ENCODE results near the gene NOVA2.
A peak's percentile ranks its signal among the peaks of the same experiment; 100 is the strongest.

The NOVA2 gene

DNA sequence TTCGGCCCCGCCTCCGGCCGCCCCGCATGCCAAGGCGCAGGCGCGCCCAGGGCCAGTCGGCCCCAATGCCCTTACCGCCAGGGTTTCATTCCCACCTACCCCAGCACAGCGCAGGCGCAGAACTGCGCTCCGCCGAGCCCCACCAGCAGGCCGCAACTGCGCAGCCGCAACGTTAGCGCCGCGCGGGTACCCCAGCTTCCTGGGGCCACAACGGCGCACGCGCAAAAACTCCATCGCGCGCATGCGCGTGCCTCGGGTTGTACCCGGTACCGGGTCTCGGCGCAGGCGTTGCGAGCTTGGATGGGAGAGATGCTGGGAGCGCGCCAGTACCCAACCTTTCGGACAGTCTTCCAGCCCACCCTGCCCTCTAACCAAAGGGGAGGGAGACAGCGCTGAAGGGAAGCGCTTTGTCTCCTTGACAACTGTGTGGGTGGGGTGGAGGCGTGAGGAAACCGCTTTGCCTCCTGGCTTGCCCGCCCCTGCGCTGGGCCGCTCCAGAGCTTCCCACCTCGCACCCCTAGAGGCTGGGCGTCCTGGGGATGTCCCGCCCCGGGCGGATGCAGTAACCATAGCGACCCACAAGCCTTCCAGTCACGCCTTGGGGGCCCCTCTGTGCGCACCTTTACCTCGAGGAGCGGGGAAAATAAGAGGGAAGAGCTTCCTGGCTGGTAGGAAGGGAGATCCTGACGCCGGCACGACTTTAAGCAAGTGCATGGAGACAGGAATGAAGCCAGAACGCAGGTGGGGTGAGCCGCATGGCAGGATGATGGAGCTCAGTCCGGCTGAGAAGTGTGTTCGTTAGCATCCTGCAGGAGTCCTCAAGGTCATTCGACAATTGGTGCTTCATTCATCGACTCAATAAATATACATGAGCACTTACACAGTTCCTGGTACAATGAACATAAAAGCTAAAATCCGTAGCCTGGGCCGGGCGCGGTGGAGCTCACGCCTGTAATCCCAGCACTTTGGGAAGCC lies 70.7 kb downstream of the NOVA2 start:
- peak; percentile 98 for DNase-seq
- peak overlapping the region; percentile 74 for H3K27ac ChIP-seq (ENCODE audit: low read depth, low read length)
- H3K56ac ChIP-seq (ENCODE audit: low read length), result peak overlapping the region; percentile 87
- peak overlapping the region; percentile 81 for H3K4me2 ChIP-seq (ENCODE audit: low read length)
- H3K79me1 ChIP-seq (ENCODE audit: low read length), result no peaks in the 10 kb centered on the region
- H3K79me2 ChIP-seq (ENCODE audit: control insufficient read depth, insufficient read depth, low read length), result no peaks in the 10 kb centered on the region
- H3K18ac ChIP-seq (ENCODE audit: low read length), result no peak overlapping the region
- H3K4me1 ChIP-seq (ENCODE audit: control insufficient read depth, low read depth, low read length), result no peaks in the 10 kb centered on the region
- H4K5ac ChIP-seq (ENCODE audit: low read length), result no peak overlapping the region
- no peak overlapping the region for H3K4ac ChIP-seq (ENCODE audit: low read depth, low read length)
- H3K36me3 ChIP-seq (ENCODE audit: control insufficient read depth, insufficient read depth, low read length), result peaks cover 1% of the 10 kb centered on the region
- no peak overlapping the region for H2BK120ac ChIP-seq (ENCODE audit: low read depth, low read length)
- no peak overlapping the region for H2AK5ac ChIP-seq (ENCODE audit: low read length)
- no peak overlapping the region for H4K8ac ChIP-seq (ENCODE audit: low read depth, low read length)
- peak overlapping the region; percentile 50 for H3K4me3 ChIP-seq (ENCODE audit: low read length)
- H3K9ac ChIP-seq (ENCODE audit: low read length), result peak overlapping the region; percentile 72
- no peak overlapping the region for H3K23ac ChIP-seq (ENCODE audit: low read length)
- H3K27me3 ChIP-seq (ENCODE audit: insufficient read depth, low read length, poor library complexity), result no peaks in the 10 kb centered on the region
- no CpG with 5 or more reads among the region's 73 CpGs for WGBS (ENCODE audit: extremely low coverage, insufficient coverage, low lambda C conversion rate)
- no peak overlapping the region for H2BK5ac ChIP-seq (ENCODE audit: low read length)
- no peak overlapping the region for H2BK15ac ChIP-seq (replicated peaks; ENCODE audit: low read depth)

DNA sequence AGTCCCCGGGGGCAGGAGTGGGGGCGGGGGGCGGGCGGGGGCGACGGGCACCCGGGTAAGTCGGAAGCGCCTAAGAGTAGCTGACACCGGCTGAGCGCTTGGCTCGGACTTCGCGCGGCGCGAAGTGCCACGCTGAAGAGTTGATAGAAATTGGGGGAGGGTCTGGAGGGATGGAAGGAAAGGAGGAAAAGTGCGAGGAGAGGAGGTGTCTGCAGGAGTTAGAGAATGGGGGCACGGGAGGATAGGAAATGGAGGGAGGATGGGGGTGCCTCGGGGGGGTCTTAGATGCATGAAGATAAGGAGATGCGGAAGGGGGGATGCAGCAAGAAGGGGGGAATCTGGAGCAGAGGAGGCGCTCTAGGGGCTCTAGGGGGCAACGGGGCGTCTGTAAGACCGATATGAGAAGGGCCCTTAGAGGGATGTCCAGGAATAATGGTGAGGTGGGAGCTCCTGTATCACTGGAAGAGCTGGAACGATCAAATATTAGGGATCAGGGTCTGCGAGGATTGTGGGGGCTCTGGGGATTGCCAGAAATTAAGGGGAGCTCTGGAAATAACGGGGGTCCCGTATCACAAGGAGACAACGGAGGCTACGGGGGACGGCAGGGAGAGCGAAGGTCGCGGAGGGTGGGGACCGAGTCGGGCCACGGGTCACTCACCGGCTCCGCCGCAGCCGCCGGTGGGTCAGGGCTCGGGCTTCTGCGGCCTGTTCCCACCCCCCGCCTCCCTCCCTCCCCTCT lies 71.6 kb downstream of the NOVA2 start, which contains the start of gene MYPOP:
TSS of gene MYPOP (minus strand) at position 702 of the 739 bp plus-strand sequence. CDS start 840 bp downstream, outside the sequence.
- H3K4me3 ChIP-seq (ENCODE audit: low read length), result peak within 1 kb of the TSS; percentile 83
- no peaks in the 10 kb centered on the region for H3K79me2 ChIP-seq (ENCODE audit: control insufficient read depth, insufficient read depth, low read length)
- H4K8ac ChIP-seq (ENCODE audit: low read depth, low read length), result no peak within 1 kb of the TSS
- DNase-seq, result peak; percentile 39
- WGBS (ENCODE audit: extremely low coverage, insufficient coverage, low lambda C conversion rate), result no CpG with 5 or more reads among the region's 47 CpGs
- no peak within 1 kb of the TSS for H2BK120ac ChIP-seq (ENCODE audit: low read depth, low read length)
- peak within 1 kb of the TSS; percentile 99 for H3K4me2 ChIP-seq (ENCODE audit: low read length)
- H4K5ac ChIP-seq (ENCODE audit: low read length), result no peak within 1 kb of the TSS
- H3K9ac ChIP-seq (ENCODE audit: low read length), result peak within 1 kb of the TSS; percentile 90
- peak within 1 kb of the TSS; percentile 88 for H3K56ac ChIP-seq (ENCODE audit: low read length)
- H3K18ac ChIP-seq (ENCODE audit: low read length), result peak within 1 kb of the TSS; percentile 78
- H2BK15ac ChIP-seq (replicated peaks; ENCODE audit: low read depth), result no peak within 1 kb of the TSS
- peaks cover 1% of the 10 kb centered on the region for H3K36me3 ChIP-seq (ENCODE audit: control insufficient read depth, insufficient read depth, low read length)
- H3K4me1 ChIP-seq (ENCODE audit: control insufficient read depth, low read depth, low read length), result no peaks in the 10 kb centered on the region
- no peak within 1 kb of the TSS for H2AK5ac ChIP-seq (ENCODE audit: low read length)
- H3K27me3 ChIP-seq (ENCODE audit: insufficient read depth, low read length, poor library complexity), result no peaks in the 10 kb centered on the region
- H2BK5ac ChIP-seq (ENCODE audit: low read length), result no peak within 1 kb of the TSS
- H3K79me1 ChIP-seq (ENCODE audit: low read length), result no peaks in the 10 kb centered on the region
- H3K27ac ChIP-seq (ENCODE audit: low read depth, low read length), result peak within 1 kb of the TSS; percentile 74
- H3K4ac ChIP-seq (ENCODE audit: low read depth, low read length), result no peak within 1 kb of the TSS
- no peak within 1 kb of the TSS for H3K23ac ChIP-seq (ENCODE audit: low read length)

DNA sequence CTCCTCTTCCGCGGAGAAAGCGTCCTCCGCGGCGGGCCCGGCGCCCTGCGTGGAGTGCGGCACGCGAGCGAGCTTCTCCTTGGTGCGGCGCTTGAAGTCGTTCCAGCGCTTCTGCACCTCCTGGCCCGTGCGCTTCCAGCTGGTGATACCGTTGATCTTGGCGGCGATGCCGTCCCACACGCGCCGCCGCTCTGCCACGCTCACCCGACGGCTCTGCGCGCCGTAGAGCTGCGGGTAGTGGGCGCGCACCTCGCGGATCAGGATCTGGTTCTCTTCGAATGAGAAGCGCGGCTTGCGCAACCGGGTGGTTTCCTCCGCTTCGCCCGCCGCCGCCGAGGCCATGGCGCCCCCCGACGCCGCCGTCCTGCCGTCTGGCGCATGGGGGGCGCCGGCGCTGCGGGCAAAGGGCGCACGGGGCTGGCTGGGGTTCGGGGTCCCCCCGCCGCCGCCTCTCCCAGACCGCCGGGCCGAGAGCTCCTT lies 72.2 kb downstream of the NOVA2 start:
- Histone ChIP-seq H2BK120ac (ENCODE audit: low read depth, low read length) (no peak overlapping the region), H3K23ac (ENCODE audit: low read length) (no peak overlapping the region), H3K79me2 (ENCODE audit: control insufficient read depth, insufficient read depth, low read length) (no peaks in the 10 kb centered on the region), H3K4me3 (ENCODE audit: low read length) (peak overlapping the region; percentile 42), H3K18ac (ENCODE audit: low read length) (peak overlapping the region; percentile 78), H3K27ac (ENCODE audit: low read depth, low read length) (no peak overlapping the region), H2BK15ac (replicated peaks; ENCODE audit: low read depth) (no peak overlapping the region), H2AK5ac (ENCODE audit: low read length) (no peak overlapping the region), H3K4me2 (ENCODE audit: low read length) (peak overlapping the region; percentile 67), H4K5ac (ENCODE audit: low read length) (no peak overlapping the region), H3K4me1 (ENCODE audit: control insufficient read depth, low read depth, low read length) (no peaks in the 10 kb centered on the region), H3K4ac (ENCODE audit: low read depth, low read length) (no peak overlapping the region), H2BK5ac (ENCODE audit: low read length) (no peak overlapping the region), H3K79me1 (ENCODE audit: low read length) (no peaks in the 10 kb centered on the region), H3K27me3 (ENCODE audit: insufficient read depth, low read length, poor library complexity) (no peaks in the 10 kb centered on the region), H3K36me3 (ENCODE audit: control insufficient read depth, insufficient read depth, low read length) (peaks cover 1% of the 10 kb centered on the region), H4K8ac (ENCODE audit: low read depth, low read length) (no peak overlapping the region), H3K56ac (ENCODE audit: low read length) (peak overlapping the region; percentile 84), H3K9ac (ENCODE audit: low read length) (peak overlapping the region; percentile 75)
- no CpG with 5 or more reads among the region's 69 CpGs for WGBS (ENCODE audit: extremely low coverage, insufficient coverage, low lambda C conversion rate)
- peak; percentile 29 for DNase-seq

DNA sequence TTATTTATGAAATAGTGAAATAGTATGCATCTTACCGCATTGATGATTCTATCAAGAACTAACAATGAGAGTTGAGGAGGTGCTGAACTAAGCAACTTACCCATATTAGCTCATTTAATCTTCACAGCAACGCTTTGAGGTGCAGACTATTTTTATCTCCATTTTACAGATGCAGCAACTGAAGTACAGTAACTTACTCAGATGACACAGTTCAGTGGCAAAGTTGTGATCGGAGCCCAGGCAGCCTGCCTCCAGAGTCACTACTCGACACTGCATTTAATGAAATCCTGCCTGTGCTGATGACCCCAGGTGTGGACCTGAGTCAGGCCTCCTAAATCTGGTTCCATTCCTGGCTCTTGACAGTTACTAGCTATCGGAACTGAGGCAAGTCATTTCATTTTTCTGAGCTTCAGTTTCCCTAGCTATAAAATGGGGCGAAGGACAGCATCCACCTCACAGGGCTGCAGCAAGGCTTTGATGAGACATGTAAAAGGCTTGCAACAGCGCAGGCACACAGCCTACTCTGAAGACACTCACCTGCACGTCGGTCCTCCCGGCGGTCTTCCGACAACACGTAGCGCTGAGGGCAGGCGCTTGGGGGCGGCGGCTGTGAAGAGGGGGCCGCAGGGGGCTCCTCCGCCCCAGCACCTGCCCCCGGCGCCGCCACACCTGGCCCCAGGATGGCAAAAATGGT lies 72.8 kb downstream of the NOVA2 start:
- Histone ChIP-seq H3K9ac (ENCODE audit: low read length) (peak overlapping the region; percentile 75), H3K27ac (ENCODE audit: low read depth, low read length) (no peak overlapping the region), H4K5ac (ENCODE audit: low read length) (no peak overlapping the region), H2BK15ac (replicated peaks; ENCODE audit: low read depth) (no peak overlapping the region), H3K23ac (ENCODE audit: low read length) (no peak overlapping the region), H3K4me2 (ENCODE audit: low read length) (peak overlapping the region; percentile 67), H3K36me3 (ENCODE audit: control insufficient read depth, insufficient read depth, low read length) (peaks cover 1% of the 10 kb centered on the region), H2BK120ac (ENCODE audit: low read depth, low read length) (no peak overlapping the region), H3K56ac (ENCODE audit: low read length) (peak overlapping the region; percentile 84), H4K8ac (ENCODE audit: low read depth, low read length) (no peak overlapping the region), H2BK5ac (ENCODE audit: low read length) (no peak overlapping the region), H3K4me1 (ENCODE audit: control insufficient read depth, low read depth, low read length) (no peaks in the 10 kb centered on the region), H3K79me1 (ENCODE audit: low read length) (no peaks in the 10 kb centered on the region), H3K18ac (ENCODE audit: low read length) (no peak overlapping the region), H3K4me3 (ENCODE audit: low read length) (peak overlapping the region; percentile 42), H3K4ac (ENCODE audit: low read depth, low read length) (no peak overlapping the region), H3K27me3 (ENCODE audit: insufficient read depth, low read length, poor library complexity) (no peaks in the 10 kb centered on the region), H3K79me2 (ENCODE audit: control insufficient read depth, insufficient read depth, low read length) (no peaks in the 10 kb centered on the region), H2AK5ac (ENCODE audit: low read length) (no peak overlapping the region)
- WGBS (ENCODE audit: extremely low coverage, insufficient coverage, low lambda C conversion rate), result no CpG with 5 or more reads among the region's 22 CpGs
- peak; percentile 53 for DNase-seq

GRCh38 chr19:45899919-45900589 lies 73.6 kb downstream of the NOVA2 start:
- no peak overlapping the region for H4K5ac ChIP-seq (ENCODE audit: low read length)
- H3K56ac ChIP-seq (ENCODE audit: low read length), result no peak overlapping the region
- H3K79me2 ChIP-seq (ENCODE audit: control insufficient read depth, insufficient read depth, low read length), result no peaks in the 10 kb centered on the region
- H2BK5ac ChIP-seq (ENCODE audit: low read length), result no peak overlapping the region
- no peak overlapping the region for H3K4me2 ChIP-seq (ENCODE audit: low read length)
- no peaks in the 10 kb centered on the region for H3K4me1 ChIP-seq (ENCODE audit: control insufficient read depth, low read depth, low read length)
- H3K9ac ChIP-seq (ENCODE audit: low read length), result no peak overlapping the region
- no peak overlapping the region for H3K23ac ChIP-seq (ENCODE audit: low read length)
- no peak overlapping the region for H3K27ac ChIP-seq (ENCODE audit: low read depth, low read length)
- H2AK5ac ChIP-seq (ENCODE audit: low read length), result no peak overlapping the region
- H3K4ac ChIP-seq (ENCODE audit: low read depth, low read length), result no peak overlapping the region
- no peak overlapping the region for H3K18ac ChIP-seq (ENCODE audit: low read length)
- DNase-seq, result no peak
- no peak overlapping the region for H3K4me3 ChIP-seq (ENCODE audit: low read length)
- peaks cover 1% of the 10 kb centered on the region for H3K36me3 ChIP-seq (ENCODE audit: control insufficient read depth, insufficient read depth, low read length)
- H2BK15ac ChIP-seq (replicated peaks; ENCODE audit: low read depth), result no peak overlapping the region
- no peaks in the 10 kb centered on the region for H3K79me1 ChIP-seq (ENCODE audit: low read length)
- no peaks in the 10 kb centered on the region for H3K27me3 ChIP-seq (ENCODE audit: insufficient read depth, low read length, poor library complexity)
- H2BK120ac ChIP-seq (ENCODE audit: low read depth, low read length), result no peak overlapping the region
- 100% methylated on average over 1 of the region's 4 CpGs for WGBS (ENCODE audit: extremely low coverage, insufficient coverage, low lambda C conversion rate)
- no peak overlapping the region for H4K8ac ChIP-seq (ENCODE audit: low read depth, low read length)
